ENCODE results near the gene SPINK2. TPM values are rescaled to one million over a fixed set of nuclear protein-coding genes. Genes with fewer than 3 reads are reported as not detected.

Gene SPINK2
- total RNA-seq, 4 donors from 2014 or later, result 0.76 to 1.5 (median 1.1) TPM; not detected in 1

GRCh38 chr4:56859841-56860240 is 38.3 kb upstream of the SPINK2 start:
- 90 to 93% methylated on average over 5 of the region's 5 CpGs for WGBS, 2 donors
- no peaks in the 10 kb centered on the region for H3K36me3 ChIP-seq
- H3K27me3 ChIP-seq, result peaks cover 0 to 7% (median 0%) of the 10 kb centered on the region in 4 donors
- no peaks in the 10 kb centered on the region for H3K4me1 ChIP-seq
- intact Hi-C loops (cut with DNase I), result no loop called here
- no peaks in the 10 kb centered on the region for H3K9me3 ChIP-seq
- no peak for DNase-seq
- no peak overlapping the region for H3K27ac ChIP-seq
- TF ChIP-seq CTCF (IDR thresholded peaks at IDR 0.05), result no peak
- TF ChIP-seq POLR2A (IDR thresholded peaks at IDR 0.05), result no peak
- no peak overlapping the region for H3K4me3 ChIP-seq

- 39 to 51% methylated on average over 2 of the region's 2 CpGs for WGBS, 2 donors
- no peaks in the 10 kb centered on the region for H3K4me1 ChIP-seq
- no peak for DNase-seq
- H3K27ac ChIP-seq, result no peak overlapping the region
- no peaks in the 10 kb centered on the region for H3K9me3 ChIP-seq
- intact Hi-C loops (cut with DNase I), result no loop called here
- TF ChIP-seq CTCF (IDR thresholded peaks at IDR 0.05), result no peak
- no peak for TF ChIP-seq POLR2A (IDR thresholded peaks at IDR 0.05)
- H3K4me3 ChIP-seq, result no peak overlapping the region
- peaks cover 0 to 7% (median 0%) of the 10 kb centered on the region in 4 donors for H3K27me3 ChIP-seq
- no peaks in the 10 kb centered on the region for H3K36me3 ChIP-seq
These were observed 36.3 kb upstream of the SPINK2 start for GRCh38 chr4:56857601-56858309.

- Histone ChIP-seq H3K9me3 (no peaks in the 10 kb centered on the region), H3K4me3 (no peak overlapping the region), H3K36me3 (no peaks in the 10 kb centered on the region), H3K27ac (no peak overlapping the region), H3K27me3 (peaks cover 0 to 7% (median 0%) of the 10 kb centered on the region in 4 donors), H3K4me1 (no peaks in the 10 kb centered on the region)
- TF ChIP-seq POLR2A (IDR thresholded peaks at IDR 0.05) (no peak), CTCF (IDR thresholded peaks at IDR 0.05) (no peak)
- intact Hi-C loops (cut with DNase I), result no loop called here
- no peak for DNase-seq
- 46 to 61% methylated on average over 5 of the region's 5 CpGs for WGBS, 2 donors
These were observed 35.2 kb upstream of the SPINK2 start for GRCh38 chr4:56856656-56857055.

- no peaks in the 10 kb centered on the region for H3K36me3 ChIP-seq
- TF ChIP-seq POLR2A (IDR thresholded peaks at IDR 0.05), result no peak
- no peak for TF ChIP-seq CTCF (IDR thresholded peaks at IDR 0.05)
- H3K27me3 ChIP-seq, result no peaks in the 10 kb centered on the region
- DNase-seq, result no peak
- H3K9me3 ChIP-seq, result no peaks in the 10 kb centered on the region
- no peaks in the 10 kb centered on the region for H3K4me1 ChIP-seq
- no peak overlapping the region for H3K4me3 ChIP-seq
- no peak overlapping the region for H3K27ac ChIP-seq
- intact Hi-C loops (cut with DNase I), result no loop called here
- WGBS, 2 donors, result 67 to 69% methylated on average over 1 of the region's 1 CpG
These were observed 29.4 kb upstream of the SPINK2 start for GRCh38 chr4:56850910-56851309.

- no peaks in the 10 kb centered on the region for H3K9me3 ChIP-seq
- H3K27ac ChIP-seq, result no peak overlapping the region
- H3K4me3 ChIP-seq, result no peak overlapping the region
- no peak for DNase-seq
- intact Hi-C loops (cut with DNase I), result no loop called here
- TF ChIP-seq CTCF (IDR thresholded peaks at IDR 0.05) (no peak), POLR2A (IDR thresholded peaks at IDR 0.05) (no peak)
- H3K27me3 ChIP-seq, result no peaks in the 10 kb centered on the region
- H3K36me3 ChIP-seq, result no peaks in the 10 kb centered on the region
- no peaks in the 10 kb centered on the region for H3K4me1 ChIP-seq
- 77 to 80% methylated on average over 4 of the region's 4 CpGs for WGBS, 2 donors
These were observed 23.5 kb upstream of the SPINK2 start for GRCh38 chr4:56844802-56845580.

All from esophagus squamous epithelium (tissue), 5 donors.